Nephron progenitor cell (in vitro differentiated cells): Measurements from ENCODE around the gene WSB1.

ENCODE experiments used
- DNase-seq: peaks from one replicate; pipeline ENCODE4 v3.0.0; 2021
- H3K27ac Mint-ChIP-seq: 2 replicates; pipeline ENCODE4 v1.8.0; 2021; ENCODE audit warnings: mild to moderate bottlenecking, moderate library complexity, mixed read lengths
- H3K27me3 Mint-ChIP-seq: 2 replicates; pipeline ENCODE4 v1.8.0; 2021; ENCODE audit warnings: mild to moderate bottlenecking, low read depth, mixed read lengths; ENCODE audit not compliant: poor library complexity
- H3K36me3 Mint-ChIP-seq: 2 replicates; pipeline ENCODE4 v1.8.0; 2021; ENCODE audit warnings: low read depth, mixed read lengths
- H3K4me1 Mint-ChIP-seq: 2 replicates; pipeline ENCODE4 v1.8.0; 2021; ENCODE audit warnings: mixed read lengths
- H3K4me3 Mint-ChIP-seq: 2 replicates; pipeline ENCODE4 v1.8.0; 2021; ENCODE audit warnings: mild to moderate bottlenecking, moderate library complexity, mixed read lengths
- H3K9me3 Mint-ChIP-seq: 2 replicates; pipeline ENCODE4 v1.8.0; 2021; ENCODE audit warnings: mild to moderate bottlenecking, moderate library complexity, mixed read lengths
- CTCF ChIP-seq: fragments of 200-600 bp; sonication (generic); IDR thresholded peaks from 2 replicates; pipeline ENCODE4 v1.5.0; 2021; ENCODE audit warnings: antibody characterized with exemption

WSB1 gene

DNA sequence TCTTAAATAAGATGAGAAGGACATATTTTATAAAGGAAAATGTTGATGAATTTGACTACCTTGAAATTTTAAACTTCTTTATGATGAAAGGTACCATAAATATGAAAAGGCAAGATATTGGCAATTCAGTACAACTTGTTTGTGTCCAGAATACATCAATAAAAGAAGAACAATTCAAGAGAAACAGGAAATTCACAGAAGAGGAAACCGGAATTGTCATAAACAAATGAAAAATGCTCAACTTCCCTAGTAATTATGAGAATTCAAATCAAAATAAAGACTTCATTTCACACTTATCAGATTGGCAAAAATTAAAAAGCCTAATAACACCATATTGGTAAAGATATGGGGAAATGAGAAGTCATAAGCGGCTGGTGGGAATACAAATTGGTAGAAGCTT lies 54.3 kb downstream of the WSB1 start:
- H3K27me3 Mint-ChIP-seq, result peaks cover 3% of the 10 kb centered on the region
- no peak for DNase-seq
- peaks cover 46% of the 10 kb centered on the region for H3K4me1 Mint-ChIP-seq
- TF ChIP-seq CTCF, result no peak
- H3K4me3 Mint-ChIP-seq, result peak overlapping the region; percentile 70
- peaks cover 21% of the 10 kb centered on the region for H3K36me3 Mint-ChIP-seq
- no peak overlapping the region for H3K27ac Mint-ChIP-seq
- H3K9me3 Mint-ChIP-seq, result peaks cover 18% of the 10 kb centered on the region

- H3K4me1 Mint-ChIP-seq, result peaks cover 36% of the 10 kb centered on the region
- H3K4me3 Mint-ChIP-seq, result no peak overlapping the region
- no peak for TF ChIP-seq CTCF
- H3K27ac Mint-ChIP-seq, result no peak overlapping the region
- DNase-seq, result no peak
- H3K9me3 Mint-ChIP-seq, result peaks cover 18% of the 10 kb centered on the region
- peaks cover 21% of the 10 kb centered on the region for H3K36me3 Mint-ChIP-seq
- peaks cover 3% of the 10 kb centered on the region for H3K27me3 Mint-ChIP-seq
Observed at GRCh38 chr17:27349540-27350021, 55.7 kb downstream of the WSB1 start.

DNA sequence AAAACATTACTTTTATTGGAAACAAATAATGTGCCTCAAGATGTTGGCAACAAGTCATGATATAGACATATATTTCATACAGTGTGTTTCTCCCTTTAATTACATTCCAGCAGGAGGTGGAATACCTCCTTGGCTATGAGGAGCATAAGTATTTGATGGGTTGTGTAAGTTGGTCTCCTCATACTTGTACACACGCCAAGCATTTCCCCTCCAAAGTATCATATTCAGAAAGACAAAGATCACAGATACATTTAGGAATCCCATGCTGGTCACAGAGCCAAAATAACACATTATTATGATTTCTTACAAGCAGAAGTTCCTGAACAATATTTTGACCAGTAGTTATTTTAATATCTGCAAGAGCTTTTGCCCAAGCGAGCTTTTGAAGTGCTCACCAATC lies 57.8 kb downstream of the WSB1 start:
- peak overlapping the region; percentile 82 for H3K4me3 Mint-ChIP-seq
- H3K4me1 Mint-ChIP-seq, result peaks cover 16% of the 10 kb centered on the region
- peaks cover 21% of the 10 kb centered on the region for H3K36me3 Mint-ChIP-seq
- TF ChIP-seq CTCF, result no peak
- peaks cover 18% of the 10 kb centered on the region for H3K9me3 Mint-ChIP-seq
- DNase-seq, result no peak
- H3K27me3 Mint-ChIP-seq, result peaks cover 9% of the 10 kb centered on the region
- no peak overlapping the region for H3K27ac Mint-ChIP-seq

DNA sequence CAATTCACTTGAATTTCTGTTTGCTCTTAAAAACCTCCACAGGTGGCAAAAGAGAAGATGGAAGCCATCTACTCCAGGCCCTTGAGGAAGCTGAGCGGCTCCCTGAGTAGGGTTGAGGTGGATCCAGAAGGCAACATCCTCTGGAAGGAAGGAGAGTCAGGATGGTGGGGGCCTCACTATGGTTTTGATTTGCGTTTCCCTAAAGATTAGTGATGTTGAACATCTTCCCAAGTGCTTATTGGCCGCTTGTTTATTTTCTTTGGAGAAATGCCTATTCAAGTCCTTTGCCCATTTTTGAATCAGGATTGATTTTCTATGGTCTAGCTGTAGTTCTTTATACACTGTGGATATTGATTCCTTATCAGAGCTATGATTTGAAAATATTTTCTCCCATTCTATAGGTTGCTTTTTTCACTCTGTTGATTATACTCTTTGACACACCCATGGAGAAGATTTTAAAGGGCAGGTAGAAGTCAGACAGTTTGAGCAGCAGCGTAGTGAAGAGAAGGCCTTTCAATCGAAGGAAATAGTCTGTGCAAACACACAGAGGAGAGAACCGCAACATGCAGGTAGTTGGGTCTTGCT lies 58.6 kb downstream of the WSB1 start:
- DNase-seq, result no peak
- H3K27me3 Mint-ChIP-seq, result peaks cover 12% of the 10 kb centered on the region
- H3K36me3 Mint-ChIP-seq, result peaks cover 21% of the 10 kb centered on the region
- TF ChIP-seq CTCF, result no peak
- peaks cover 16% of the 10 kb centered on the region for H3K4me1 Mint-ChIP-seq
- H3K27ac Mint-ChIP-seq, result peak overlapping the region; percentile 14
- peaks cover 18% of the 10 kb centered on the region for H3K9me3 Mint-ChIP-seq
- H3K4me3 Mint-ChIP-seq, result peak overlapping the region; percentile 82

DNA sequence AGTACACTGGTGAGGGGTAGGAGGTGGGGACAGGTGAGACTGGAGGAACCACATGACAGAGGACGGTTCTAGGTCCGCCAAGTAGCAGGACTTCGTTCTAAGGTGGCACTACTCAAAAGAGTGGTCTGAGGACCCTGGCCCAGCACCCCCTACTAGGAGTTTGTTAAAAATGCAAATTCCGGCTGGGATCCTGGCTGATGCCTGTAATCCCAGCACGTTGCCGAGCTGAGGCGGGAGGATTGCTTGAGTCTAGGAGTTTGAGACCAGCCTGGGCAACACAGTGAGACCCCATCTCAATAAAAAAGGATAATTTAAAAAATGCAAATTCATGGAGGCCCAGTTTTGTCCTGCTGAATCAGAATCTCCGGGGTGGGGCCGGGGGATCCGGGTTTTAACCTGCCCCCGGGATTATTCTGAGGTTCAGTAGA lies 59.1 kb downstream of the WSB1 start:
- DNase-seq, result no peak
- Mint-ChIP-seq H3K9me3 (peaks cover 18% of the 10 kb centered on the region), H3K27ac (peak overlapping the region; percentile 83), H3K4me1 (peaks cover 11% of the 10 kb centered on the region), H3K36me3 (peaks cover 21% of the 10 kb centered on the region), H3K4me3 (peak overlapping the region; percentile 82), H3K27me3 (peaks cover 12% of the 10 kb centered on the region)
- no peak for TF ChIP-seq CTCF

GRCh38 chr17:27353461-27354050 lies 59.6 kb downstream of the WSB1 start:
- peak; percentile 67 for TF ChIP-seq CTCF
- H3K4me1 Mint-ChIP-seq, result peaks cover 6% of the 10 kb centered on the region
- H3K4me3 Mint-ChIP-seq, result peak overlapping the region; percentile 82
- H3K36me3 Mint-ChIP-seq, result peaks cover 21% of the 10 kb centered on the region
- peak overlapping the region; percentile 83 for H3K27ac Mint-ChIP-seq
- H3K27me3 Mint-ChIP-seq, result peaks cover 12% of the 10 kb centered on the region
- DNase-seq, result peak; percentile 89
- peaks cover 18% of the 10 kb centered on the region for H3K9me3 Mint-ChIP-seq
